ENCODE results near the gene RIN3. TPM values are rescaled to one million over a fixed set of nuclear protein-coding genes. Genes with fewer than 3 reads are reported as not detected.

RIN3 gene
- total and polyA plus RNA-seq, 10 donors = 17.2 to 117 (median 75.7) TPM

DNA sequence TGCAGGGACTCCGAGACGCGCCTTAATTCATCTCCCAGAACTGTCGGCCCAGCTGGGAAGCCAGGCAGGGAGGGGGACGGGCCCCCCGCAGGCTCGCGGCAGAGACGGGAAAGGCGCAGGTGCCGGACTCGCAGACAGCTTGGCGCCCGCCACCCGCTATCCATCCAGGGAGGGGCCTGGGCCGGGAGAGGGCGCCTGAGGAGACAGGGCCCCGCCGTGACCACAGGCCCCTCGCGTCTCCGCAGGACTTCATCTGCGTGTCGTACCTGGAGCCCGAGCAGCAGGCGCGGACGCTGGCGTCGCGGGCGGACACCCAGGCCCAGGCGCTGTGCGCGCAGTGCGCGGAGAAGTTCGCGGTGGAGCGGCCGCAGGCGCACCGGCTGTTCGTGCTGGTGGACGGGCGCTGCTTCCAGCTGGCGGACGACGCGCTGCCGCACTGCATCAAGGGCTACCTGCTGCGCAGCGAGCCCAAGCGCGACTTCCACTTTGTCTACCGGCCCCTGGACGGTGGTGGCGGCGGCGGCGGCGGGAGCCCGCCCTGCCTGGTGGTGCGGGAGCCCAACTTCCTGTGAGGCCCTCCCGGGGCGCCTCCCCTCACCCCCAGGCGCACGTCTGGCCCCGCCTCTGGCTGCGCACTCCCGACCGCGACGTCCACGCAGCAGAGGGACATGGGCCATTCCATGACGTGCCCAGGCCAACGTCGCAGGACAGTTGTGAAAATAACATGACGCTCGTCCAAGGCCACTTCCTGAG, 174.3 kb downstream of the RIN3 start:
- Histone ChIP-seq H3K27ac (peak overlapping the region in 3 of 8 donors; percentile 15 to 30 (median 30)), H3K4me1 (peaks cover 6 to 21% (median 18%) of the 10 kb centered on the region in 6 donors), H3K4me3 (peak overlapping the region in 7 of 8 donors; percentile 15 to 61 (median 28)), H3K36me3 (peaks cover 0 to 90% (median 58%) of the 10 kb centered on the region in 6 donors), H3K9me3 (no peaks in the 10 kb centered on the region), H3K27me3 (replicated peaks in 1 of 7) (no peaks in the 10 kb centered on the region)
- WGBS, 5 donors = 78 to 93% (median 86%) methylated on average over 54 to 80 of the region's 80 CpGs
- peak; percentile 42 to 73 (median 68) for TF ChIP-seq POLR2AphosphoS5 (IDR thresholded peaks at IDR 0.05)
- TF ChIP-seq POLR2A (IDR thresholded peaks at IDR 0.05) = no peak
- DNase-seq = peak; percentile 80
- intact Hi-C loops (cut with DNase I; ENCODE audit: low total_unique reads) = no loop called here

DNA sequence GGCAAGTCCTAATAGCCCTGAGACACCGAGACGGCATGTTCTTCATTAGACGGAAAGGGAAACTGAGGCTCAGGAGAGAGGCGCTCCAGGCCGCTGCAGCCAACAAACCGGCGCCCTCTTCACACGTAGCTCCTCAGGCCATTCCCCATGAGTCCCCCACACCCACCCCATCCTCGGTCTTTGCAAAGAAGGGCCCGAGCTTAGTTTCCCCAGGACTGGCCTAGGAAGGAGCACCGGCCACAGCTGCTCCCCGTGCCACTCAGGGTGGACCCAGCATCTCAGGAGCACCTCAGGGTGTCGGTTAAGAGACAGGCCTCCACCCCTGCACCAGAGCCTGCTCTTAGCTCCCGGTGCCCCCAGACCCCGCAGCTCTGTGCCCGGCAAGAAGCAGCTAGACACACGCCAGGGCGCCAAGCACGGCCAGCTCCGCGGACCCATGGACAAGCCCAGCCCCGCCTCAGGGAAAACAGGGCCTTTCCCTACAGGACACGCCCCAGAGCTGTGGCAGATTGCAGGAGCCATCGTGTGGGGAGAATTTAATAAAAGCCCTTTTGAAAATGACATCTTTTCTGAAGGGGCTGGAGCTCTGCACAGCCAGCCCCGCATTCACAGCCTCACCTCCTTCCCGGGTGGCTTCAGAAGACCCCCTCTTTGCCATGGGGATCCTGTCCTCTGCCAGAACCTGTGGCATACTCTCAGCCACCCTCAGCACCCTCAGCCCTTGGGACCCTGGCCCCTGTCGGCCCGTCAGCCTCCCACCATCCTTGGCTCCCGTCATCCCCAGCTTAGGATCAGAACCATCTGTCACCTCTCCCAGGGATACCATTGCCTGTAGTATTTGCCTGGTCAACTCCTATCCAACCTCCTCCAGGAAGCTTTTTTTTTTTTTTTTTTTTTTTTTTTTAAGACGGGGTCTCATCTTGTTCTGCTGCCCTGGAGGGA, 175.1 kb downstream of the RIN3 start:
- Histone ChIP-seq H3K9me3 (no peaks in the 10 kb centered on the region), H3K27me3 (replicated peaks in 1 of 7) (no peaks in the 10 kb centered on the region), H3K27ac (no peak overlapping the region), H3K4me1 (peaks cover 9 to 30% (median 26%) of the 10 kb centered on the region in 6 donors), H3K36me3 (peaks cover 0 to 81% (median 55%) of the 10 kb centered on the region in 6 donors), H3K4me3 (peak overlapping the region in 2 of 8 donors; percentile 45 to 61)
- TF ChIP-seq, protein P1, sequence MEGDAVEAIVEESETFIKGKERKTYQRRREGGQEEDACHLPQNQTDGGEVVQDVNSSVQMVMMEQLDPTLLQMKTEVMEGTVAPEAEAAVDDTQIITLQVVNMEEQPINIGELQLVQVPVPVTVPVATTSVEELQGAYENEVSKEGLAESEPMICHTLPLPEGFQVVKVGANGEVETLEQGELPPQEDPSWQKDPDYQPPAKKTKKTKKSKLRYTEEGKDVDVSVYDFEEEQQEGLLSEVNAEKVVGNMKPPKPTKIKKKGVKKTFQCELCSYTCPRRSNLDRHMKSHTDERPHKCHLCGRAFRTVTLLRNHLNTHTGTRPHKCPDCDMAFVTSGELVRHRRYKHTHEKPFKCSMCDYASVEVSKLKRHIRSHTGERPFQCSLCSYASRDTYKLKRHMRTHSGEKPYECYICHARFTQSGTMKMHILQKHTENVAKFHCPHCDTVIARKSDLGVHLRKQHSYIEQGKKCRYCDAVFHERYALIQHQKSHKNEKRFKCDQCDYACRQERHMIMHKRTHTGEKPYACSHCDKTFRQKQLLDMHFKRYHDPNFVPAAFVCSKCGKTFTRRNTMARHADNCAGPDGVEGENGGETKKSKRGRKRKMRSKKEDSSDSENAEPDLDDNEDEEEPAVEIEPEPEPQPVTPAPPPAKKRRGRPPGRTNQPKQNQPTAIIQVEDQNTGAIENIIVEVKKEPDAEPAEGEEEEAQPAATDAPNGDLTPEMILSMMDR (IDR thresholded peaks at IDR 0.05 in 8 of 11, conservative IDR thresholded peaks at IDR 0.05 in 3 of 11) = no peak
- peak in 1 of 3 donors; percentile 72 for TF ChIP-seq POLR2AphosphoS5 (IDR thresholded peaks at IDR 0.05)
- WGBS, 5 donors = 89 to 95% (median 92%) methylated on average over 30 of the region's 30 CpGs
- intact Hi-C loops (cut with DNase I; ENCODE audit: low total_unique reads) = no loop called here
- no peak for DNase-seq

DNA sequence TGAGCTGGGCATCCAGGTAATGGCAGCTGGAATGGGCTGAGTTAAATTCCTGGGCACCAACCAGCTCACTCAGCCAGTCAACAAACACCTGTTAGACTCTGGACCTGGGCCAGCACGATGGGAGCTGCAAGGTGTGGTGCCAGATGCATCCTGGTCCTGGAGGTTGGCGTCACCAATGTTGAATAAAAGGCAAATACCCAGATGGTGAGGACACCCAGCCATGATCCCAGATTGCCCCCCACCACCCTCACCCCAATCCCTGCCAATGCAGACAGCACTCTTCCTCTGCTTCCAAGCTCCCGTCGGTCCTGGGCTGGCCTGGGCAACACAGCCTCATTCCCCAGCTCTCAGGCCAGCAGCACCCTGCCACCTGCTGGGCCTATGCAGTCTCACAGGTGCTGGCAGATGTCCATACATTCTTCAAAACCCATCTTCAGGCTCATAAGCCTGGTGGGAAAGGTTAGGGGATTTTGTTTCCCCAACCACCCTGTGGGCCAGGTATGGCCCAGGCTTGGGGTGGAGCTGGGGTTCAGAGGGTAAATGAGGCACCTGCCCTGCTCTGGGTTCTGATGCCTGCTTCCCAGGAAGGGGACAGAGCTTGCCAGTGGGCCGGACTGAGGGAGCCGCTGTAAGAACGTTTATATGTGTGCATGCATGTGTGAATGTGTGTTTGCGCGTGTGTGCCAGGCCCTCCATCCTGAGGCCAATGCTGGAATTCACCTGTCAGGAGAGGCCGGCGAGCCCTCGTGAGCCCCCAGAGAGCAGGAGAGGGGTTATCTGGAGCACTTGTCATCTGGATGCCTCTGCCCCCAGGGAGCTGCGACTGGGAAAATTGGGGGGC, 176.8 kb downstream of the RIN3 start:
- Histone ChIP-seq H3K9me3 (no peaks in the 10 kb centered on the region), H3K4me3 (no peak overlapping the region), H3K27ac (peak overlapping the region in 1 of 8 donors; percentile 11), H3K27me3 (replicated peaks in 1 of 7) (no peaks in the 10 kb centered on the region), H3K4me1 (peaks cover 9 to 46% (median 31%) of the 10 kb centered on the region in 6 donors), H3K36me3 (peaks cover 0 to 64% (median 46%) of the 10 kb centered on the region in 6 donors)
- TF ChIP-seq, protein P1 (IDR thresholded peaks at IDR 0.05 in 8 of 11, conservative IDR thresholded peaks at IDR 0.05 in 3 of 11) = peak in 5 of 11 experiments; percentile 19 to 56 (median 46)
- TF ChIP-seq POLR2A (IDR thresholded peaks at IDR 0.05) (no peak), POLR2AphosphoS5 (IDR thresholded peaks at IDR 0.05) (peak in 2 of 3 donors; percentile 47 to 69)
- DNase-seq = peak; percentile 73
- WGBS, 5 donors = 70 to 83% (median 77%) methylated on average over 12 to 13 of the region's 13 CpGs
- intact Hi-C loops (cut with DNase I; ENCODE audit: low total_unique reads) = no loop called here

DNA sequence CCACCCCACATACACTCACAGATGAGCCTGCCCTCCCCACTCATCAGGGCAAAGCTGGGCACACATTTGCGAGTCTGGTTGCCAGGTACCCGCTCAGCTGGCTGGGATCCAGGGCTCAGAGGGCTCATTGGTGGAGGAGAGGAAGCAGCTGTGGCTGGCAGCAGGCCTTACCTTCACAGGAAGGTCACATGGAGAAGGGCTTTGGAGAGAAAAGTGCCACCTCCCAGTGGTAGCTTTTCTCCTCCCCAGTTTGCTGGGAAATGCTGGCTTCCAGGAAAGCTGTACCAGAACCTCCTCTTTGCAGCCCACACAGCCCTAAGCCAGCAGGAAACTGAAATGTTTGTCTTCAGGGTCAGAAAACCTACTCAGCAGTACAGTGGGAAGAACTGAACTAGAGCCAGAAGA, 179.2 kb downstream of the RIN3 start:
- H3K27me3 ChIP-seq (replicated peaks in 1 of 7) = no peaks in the 10 kb centered on the region
- 3 to 15% (median 8%) methylated on average over 2 of the region's 2 CpGs; no CpG with 5 or more reads in 1 of the 5 donors for WGBS, 5 donors
- H3K4me1 ChIP-seq = peaks cover 9 to 60% (median 34%) of the 10 kb centered on the region in 6 donors
- H3K36me3 ChIP-seq = peaks cover 0 to 40% (median 22%) of the 10 kb centered on the region in 6 donors
- DNase-seq = peak; percentile 89
- H3K9me3 ChIP-seq = no peaks in the 10 kb centered on the region
- no peak overlapping the region for H3K4me3 ChIP-seq
- peak; percentile 58 to 84 (median 82) for TF ChIP-seq POLR2AphosphoS5 (IDR thresholded peaks at IDR 0.05)
- TF ChIP-seq, protein P1 (IDR thresholded peaks at IDR 0.05 in 8 of 11, conservative IDR thresholded peaks at IDR 0.05 in 3 of 11) = no peak
- no peak for TF ChIP-seq POLR2A (IDR thresholded peaks at IDR 0.05)
- intact Hi-C loops (cut with DNase I; ENCODE audit: low total_unique reads) = no loop called here
- peak overlapping the region in 6 of 8 donors; percentile 26 to 58 (median 44) for H3K27ac ChIP-seq

Data from spleen (tissue), 11 donors.